Osteocyte (in vitro differentiated cells): Measurements from ENCODE around the gene CIT. TPM values are rescaled to one million over a fixed set of nuclear protein-coding genes. Genes with fewer than 3 reads are reported as not detected.

ENCODE experiments used
- DNase-seq: peaks from one replicate; pipeline ENCODE4 v3.0.0; 2021; ENCODE audit warnings: mixed read lengths; ENCODE audit not compliant: unreplicated experiment; ENCODE audit errors: extremely low spot score
- H3K27ac Mint-ChIP-seq: one replicate; pipeline ENCODE4 v1.8.0; 2021; ENCODE audit warnings: mild to moderate bottlenecking, mixed read lengths; ENCODE audit not compliant: unreplicated experiment
- H3K27me3 Mint-ChIP-seq: one replicate; pipeline ENCODE4 v1.8.0; 2021; ENCODE audit warnings: mixed read lengths; ENCODE audit not compliant: unreplicated experiment
- H3K36me3 Mint-ChIP-seq: one replicate; pipeline ENCODE4 v1.8.0; 2021; ENCODE audit warnings: mixed read lengths; ENCODE audit not compliant: unreplicated experiment
- H3K4me1 Mint-ChIP-seq: one replicate; pipeline ENCODE4 v1.8.0; 2021; ENCODE audit warnings: mixed read lengths; ENCODE audit not compliant: unreplicated experiment
- H3K4me3 Mint-ChIP-seq: one replicate; pipeline ENCODE4 v1.8.0; 2021; ENCODE audit warnings: mild to moderate bottlenecking, moderate library complexity, mixed read lengths; ENCODE audit not compliant: unreplicated experiment
- H3K9me3 Mint-ChIP-seq: one replicate; pipeline ENCODE4 v1.8.0; 2021; ENCODE audit warnings: mixed read lengths; ENCODE audit not compliant: unreplicated experiment
- CTCF ChIP-seq: fragments of 200-600 bp; sonication (generic); IDR thresholded peaks from 2 replicates; pipeline ENCODE4 v1.5.0; 2021; ENCODE audit warnings: antibody characterized with exemption, mild to moderate bottlenecking, moderate library complexity
- total RNA-seq: library from RNA; stranded (reverse); gene quantifications from 2 replicates; pipeline ENCODE4 v1.2.1, GENCODE V29; 2021

Gene CIT
- total RNA-seq, 1 donor from 2014 or later: 10.2 TPM

GRCh38 chr12:119693511-119693910 is 183.6 kb downstream of the CIT start:
- H3K36me3 Mint-ChIP-seq: no peaks in the 10 kb centered on the region
- DNase-seq: no peak
- H3K27me3 Mint-ChIP-seq: no peaks in the 10 kb centered on the region
- no peaks in the 10 kb centered on the region for H3K4me1 Mint-ChIP-seq
- H3K9me3 Mint-ChIP-seq: no peaks in the 10 kb centered on the region
- no peak overlapping the region for H3K27ac Mint-ChIP-seq
- H3K4me3 Mint-ChIP-seq: no peak overlapping the region
- no peak for TF ChIP-seq CTCF

GRCh38 chr12:119692997-119693396 is 184.1 kb downstream of the CIT start:
- Mint-ChIP-seq H3K9me3 (no peaks in the 10 kb centered on the region), H3K27ac (no peak overlapping the region), H3K36me3 (no peaks in the 10 kb centered on the region), H3K4me1 (no peaks in the 10 kb centered on the region), H3K27me3 (no peaks in the 10 kb centered on the region), H3K4me3 (no peak overlapping the region)
- no peak for TF ChIP-seq CTCF
- no peak for DNase-seq

GRCh38 chr12:119692410-119692809 is 184.7 kb downstream of the CIT start:
- Mint-ChIP-seq H3K36me3 (no peaks in the 10 kb centered on the region), H3K27me3 (no peaks in the 10 kb centered on the region), H3K4me3 (no peak overlapping the region), H3K4me1 (no peaks in the 10 kb centered on the region), H3K27ac (no peak overlapping the region), H3K9me3 (no peaks in the 10 kb centered on the region)
- TF ChIP-seq CTCF: no peak
- no peak for DNase-seq

- H3K36me3 Mint-ChIP-seq: peaks cover 4% of the 10 kb centered on the region
- no peaks in the 10 kb centered on the region for H3K9me3 Mint-ChIP-seq
- no peak for DNase-seq
- peaks cover under 1% of the 10 kb centered on the region for H3K4me1 Mint-ChIP-seq
- no peaks in the 10 kb centered on the region for H3K27me3 Mint-ChIP-seq
- no peak overlapping the region for H3K27ac Mint-ChIP-seq
- H3K4me3 Mint-ChIP-seq: no peak overlapping the region
- no peak for TF ChIP-seq CTCF
Observed at GRCh38 chr12:119691202-119691810, 185.8 kb downstream of the CIT start.

GRCh38 chr12:119689935-119690500 is 187.1 kb downstream of the CIT start:
- Mint-ChIP-seq H3K9me3 (no peaks in the 10 kb centered on the region), H3K27me3 (no peaks in the 10 kb centered on the region), H3K4me1 (peaks cover 12% of the 10 kb centered on the region), H3K4me3 (no peak overlapping the region), H3K27ac (no peak overlapping the region), H3K36me3 (peaks cover 4% of the 10 kb centered on the region)
- no peak for DNase-seq
- TF ChIP-seq CTCF: no peak
